Upper lobe of left lung (tissue), 6 donors: Measurements from ENCODE around the gene BTBD9. TPM values are rescaled to one million over a fixed set of nuclear protein-coding genes. Genes with fewer than 3 reads are reported as not detected.

ENCODE experiments used
- ATAC-seq, 2 donors: fragments of 200-7000 bp; cut with Tn5 transposase; one replicate each; pipeline ENCODE4 v1.9.1; 2022; ENCODE audit warnings: mild to moderate bottlenecking in 2 of 2, moderate library complexity in 2 of 2; ENCODE audit not compliant: low FRiP score in 2 of 2
- DNase-seq, 2 donors: peaks; one replicate each; pipeline ENCODE4 v3.0.0-alpha.2; 2019 to 2020
- H3K27ac ChIP-seq, 4 donors: fragments of 200-600 bp; sonication (generic); one replicate each; pipeline ENCODE4 v1.5.1; 2016 to 2019
- H3K27me3 ChIP-seq, 4 donors: fragments of 200-600 bp; sonication (generic); one replicate each; pipeline ENCODE4 v1.5.1; 2017 to 2019
- H3K36me3 ChIP-seq, 4 donors: fragments of 200-600 bp; sonication (generic); one replicate each; pipeline ENCODE4 v1.5.1; 2016 to 2019
- H3K4me1 ChIP-seq, 4 donors: fragments of 200-600 bp; sonication (generic); one replicate each; pipeline ENCODE4 v1.5.1; 2018 to 2019
- H3K4me3 ChIP-seq, 4 donors: fragments of 200-600 bp; sonication (generic); one replicate each; pipeline ENCODE4 v1.5.1; 2017 to 2019; ENCODE audit warnings: mild to moderate bottlenecking in 2 of 4, moderate library complexity in 1 of 4
- H3K9me3 ChIP-seq, 4 donors: fragments of 200-600 bp; sonication (generic); one replicate each; pipeline ENCODE4 v1.5.1; 2018 to 2019
- EP300 ChIP-seq, 4 donors: sonication (generic); formaldehyde crosslinking; IDR thresholded peaks; one replicate each; pipeline ENCODE4 v1.5.1; 2017; ENCODE audit warnings: antibody characterized with exemption in 4 of 4, control low read depth in 2 of 4
- POLR2A ChIP-seq, 4 donors: fragments of 450-650 bp; IDR thresholded peaks; one replicate each; pipeline ENCODE4 v1.5.1; 2016 to 2017; ENCODE audit warnings: antibody characterized with exemption in 4 of 4, mild to moderate bottlenecking in 2 of 4
- POLR2AphosphoS5 ChIP-seq, 2 donors: sonication (generic); formaldehyde crosslinking; IDR thresholded peaks; one replicate each; pipeline ENCODE4 v1.5.1; 2017; ENCODE audit warnings: antibody characterized with exemption in 2 of 2
- WGBS, 2 donors: methylation state at CpG; one replicate each; pipeline ENCODE4 v1.1.5; 2017 to 2018; 5-methylcytosine and 5-hydroxymethylcytosine counted together
- total RNA-seq, 6 donors: library from RNA; depleted of rRNA in 4 of 6; stranded (reverse); fragments of >200 nt in 4 of 6; gene quantifications; one replicate each; pipeline versions ENCODE4 v1.1.0 to v1.2.1, GENCODE V29; 2016 to 2021
- TF ChIP-seq, protein P1 (sequence below), 6 experiments: fragments of 450-650 bp in 4 of 6; fragments of 200-600 bp in 2 of 6; sonication (generic) in 2 of 6; IDR thresholded peaks; one replicate each; pipeline ENCODE4 v1.5.1; 2016 to 2019; ENCODE audit warnings: antibody characterized with exemption in 6 of 6
- donor health status: DM: no; HTN: no; CAD: no; lungs with moderate emphysema.
- donor health status: DM: no; HTN: yes; CAD: no; lungs with severe emphysema.

The BTBD9 gene
- total RNA-seq, 6 donors from 2014 or later = 18.2 to 60.8 (median 44.9) TPM

- DNase-seq (no peak), ATAC-seq (no peak)
- 65 to 68% methylated on average over 2 of the region's 2 CpGs for WGBS, 2 donors
- H3K27me3 ChIP-seq = no peaks in the 10 kb centered on the region
- peaks cover 0 to 4% (median 0%) of the 10 kb centered on the region in 4 donors for H3K4me1 ChIP-seq
- TF ChIP-seq EP300 (IDR thresholded peaks at IDR 0.05) (no peak), POLR2AphosphoS5 (IDR thresholded peaks at IDR 0.05) (no peak), POLR2A (IDR thresholded peaks at IDR 0.05) (no peak)
- TF ChIP-seq, protein P1, sequence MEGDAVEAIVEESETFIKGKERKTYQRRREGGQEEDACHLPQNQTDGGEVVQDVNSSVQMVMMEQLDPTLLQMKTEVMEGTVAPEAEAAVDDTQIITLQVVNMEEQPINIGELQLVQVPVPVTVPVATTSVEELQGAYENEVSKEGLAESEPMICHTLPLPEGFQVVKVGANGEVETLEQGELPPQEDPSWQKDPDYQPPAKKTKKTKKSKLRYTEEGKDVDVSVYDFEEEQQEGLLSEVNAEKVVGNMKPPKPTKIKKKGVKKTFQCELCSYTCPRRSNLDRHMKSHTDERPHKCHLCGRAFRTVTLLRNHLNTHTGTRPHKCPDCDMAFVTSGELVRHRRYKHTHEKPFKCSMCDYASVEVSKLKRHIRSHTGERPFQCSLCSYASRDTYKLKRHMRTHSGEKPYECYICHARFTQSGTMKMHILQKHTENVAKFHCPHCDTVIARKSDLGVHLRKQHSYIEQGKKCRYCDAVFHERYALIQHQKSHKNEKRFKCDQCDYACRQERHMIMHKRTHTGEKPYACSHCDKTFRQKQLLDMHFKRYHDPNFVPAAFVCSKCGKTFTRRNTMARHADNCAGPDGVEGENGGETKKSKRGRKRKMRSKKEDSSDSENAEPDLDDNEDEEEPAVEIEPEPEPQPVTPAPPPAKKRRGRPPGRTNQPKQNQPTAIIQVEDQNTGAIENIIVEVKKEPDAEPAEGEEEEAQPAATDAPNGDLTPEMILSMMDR (IDR thresholded peaks at IDR 0.05) = no peak
- no peak overlapping the region for H3K27ac ChIP-seq
- H3K9me3 ChIP-seq = no peaks in the 10 kb centered on the region
- H3K36me3 ChIP-seq = no peaks in the 10 kb centered on the region
- no peak overlapping the region for H3K4me3 ChIP-seq
Observed at GRCh38 chr6:38445925-38446324, 193.8 kb downstream of the BTBD9 start.

- TF ChIP-seq POLR2A (IDR thresholded peaks at IDR 0.05) (no peak), POLR2AphosphoS5 (IDR thresholded peaks at IDR 0.05) (no peak), EP300 (IDR thresholded peaks at IDR 0.05) (no peak)
- TF ChIP-seq, protein P1 (IDR thresholded peaks at IDR 0.05) = no peak
- H3K4me3 ChIP-seq = no peak overlapping the region
- no peaks in the 10 kb centered on the region for H3K9me3 ChIP-seq
- H3K4me1 ChIP-seq = peaks cover 0 to 4% (median 0%) of the 10 kb centered on the region in 4 donors
- ATAC-seq = no peak
- no peaks in the 10 kb centered on the region for H3K36me3 ChIP-seq
- no peak for DNase-seq
- no peak overlapping the region for H3K27ac ChIP-seq
- H3K27me3 ChIP-seq = no peaks in the 10 kb centered on the region
Observed at GRCh38 chr6:38445336-38445735, 194.4 kb downstream of the BTBD9 start.

GRCh38 chr6:38443352-38444144, 196.2 kb downstream of the BTBD9 start:
- Histone ChIP-seq H3K27me3 (no peaks in the 10 kb centered on the region), H3K4me3 (no peak overlapping the region), H3K27ac (no peak overlapping the region), H3K9me3 (no peaks in the 10 kb centered on the region), H3K36me3 (no peaks in the 10 kb centered on the region), H3K4me1 (peaks cover 0 to 4% (median 0%) of the 10 kb centered on the region in 4 donors)
- WGBS, 2 donors = 65 to 73% methylated on average over 6 of the region's 6 CpGs
- ATAC-seq (peak in 1 of 2 donors; percentile 77), DNase-seq (peak in 1 of 2 donors; percentile 23)
- TF ChIP-seq EP300 (IDR thresholded peaks at IDR 0.05) = no peak
- no peak for TF ChIP-seq POLR2AphosphoS5 (IDR thresholded peaks at IDR 0.05)
- TF ChIP-seq, protein P1 (IDR thresholded peaks at IDR 0.05) = no peak

- Histone ChIP-seq H3K27me3 (no peaks in the 10 kb centered on the region), H3K27ac (no peak overlapping the region), H3K4me1 (peaks cover 0 to 2% (median 0%) of the 10 kb centered on the region in 4 donors), H3K36me3 (no peaks in the 10 kb centered on the region), H3K4me3 (no peak overlapping the region), H3K9me3 (no peaks in the 10 kb centered on the region)
- 71 to 80% methylated on average over 1 of the region's 1 CpG for WGBS, 2 donors
- TF ChIP-seq, protein P1 (IDR thresholded peaks at IDR 0.05) = no peak
- TF ChIP-seq EP300 (IDR thresholded peaks at IDR 0.05) = no peak
- no peak for TF ChIP-seq POLR2A (IDR thresholded peaks at IDR 0.05)
- TF ChIP-seq POLR2AphosphoS5 (IDR thresholded peaks at IDR 0.05) = no peak
- DNase-seq = no peak
- ATAC-seq = no peak
Observed at GRCh38 chr6:38438097-38438496, 201.6 kb downstream of the BTBD9 start.
